NCI-H460 (cell line): ENCODE data around the gene ERICH3. TPM values are rescaled to one million over a fixed set of nuclear protein-coding genes. Genes with fewer than 3 reads are reported as not detected.

Source experiments
- DNase-seq: peaks from one replicate; pipeline ENCODE4 v3.0.0-alpha.2; 2016; ENCODE audit warnings: low read depth; ENCODE audit errors: extremely low read depth
- total RNA-seq: library from RNA; depleted of rRNA; stranded (reverse); fragments of >200 nt; shearing (Covaris generic); gene quantifications from 2 replicates; pipeline ENCODE4 v1.2.3, GENCODE V29; 2014; rRNA removed

The ERICH3 gene
- total RNA-seq, 1 experiment from 2014 or later = not detected

- DNase-seq = no peak
Observed at GRCh38 chr1:74526708-74527107, 146.9 kb downstream of the ERICH3 start.

GRCh38 chr1:74523873-74524480 lies 149.6 kb downstream of the ERICH3 start:
- no peak for DNase-seq

- no peak for DNase-seq
Observed at GRCh38 chr1:74522148-74522547, 151.4 kb downstream of the ERICH3 start.

Other genes starting within 250 kb of the ERICH3 start
- not detected in 2 replicates for gene LRRC53, start 161.2 kb downstream of the ERICH3 start, total RNA-seq
- gene CRYZ, start 59.3 kb upstream of the ERICH3 start, total RNA-seq = 10.0 and 13.3 TPM in 2 replicates
- 19.3 and 24.0 TPM in 2 replicates for gene TYW3, start 59.4 kb upstream of the ERICH3 start, total RNA-seq